Activated naive CD8-positive, alpha-beta T cell treated with anti-CD3 and anti-CD28 coated beads for 36 hours (primary cell): Measurements from ENCODE around the gene DAGLA. TPM values are rescaled to one million over a fixed set of nuclear protein-coding genes. Genes with fewer than 3 reads are reported as not detected.

ENCODE experiments used
- DNase-seq: peaks from one replicate; pipeline ENCODE4 v3.0.0; 2021
- H3K27ac Mint-ChIP-seq: one replicate; pipeline ENCODE4 v1.8.0; 2022; ENCODE audit warnings: mild to moderate bottlenecking, moderate library complexity, mixed read lengths
- H3K27me3 Mint-ChIP-seq: one replicate; pipeline ENCODE4 v1.8.0; 2022; ENCODE audit warnings: mild to moderate bottlenecking, mixed read lengths
- H3K36me3 Mint-ChIP-seq: one replicate; pipeline ENCODE4 v1.8.0; 2021; ENCODE audit warnings: mild to moderate bottlenecking, mixed read lengths
- H3K4me1 Mint-ChIP-seq: one replicate; pipeline ENCODE4 v1.8.0; 2021; ENCODE audit warnings: mixed read lengths
- H3K4me3 Mint-ChIP-seq: one replicate; pipeline ENCODE4 v1.8.0; 2022; ENCODE audit warnings: mild to moderate bottlenecking, moderate library complexity, mixed read lengths
- H3K9me3 Mint-ChIP-seq: one replicate; pipeline ENCODE4 v1.8.0; 2022; ENCODE audit warnings: mixed read lengths
- total RNA-seq, 2 experiments: library from RNA; stranded (reverse); gene quantifications; one replicate each; pipeline ENCODE4 v1.2.3, GENCODE V29; 2021

Gene DAGLA
- total RNA-seq, 2 experiments from 2014 or later, result 0.12 to 0.22 TPM

- H3K4me1 Mint-ChIP-seq, result peaks cover 14% of the 10 kb centered on the region
- DNase-seq, result no peak
- peaks cover 12% of the 10 kb centered on the region for H3K27me3 Mint-ChIP-seq
- no peaks in the 10 kb centered on the region for H3K9me3 Mint-ChIP-seq
- no peak overlapping the region for H3K4me3 Mint-ChIP-seq
- H3K36me3 Mint-ChIP-seq, result no peaks in the 10 kb centered on the region
- no peak overlapping the region for H3K27ac Mint-ChIP-seq
Observed at GRCh38 chr11:61757213-61757862, 77.1 kb downstream of the DAGLA start.

- H3K4me3 Mint-ChIP-seq, result no peak overlapping the region
- no peaks in the 10 kb centered on the region for H3K36me3 Mint-ChIP-seq
- no peak overlapping the region for H3K27ac Mint-ChIP-seq
- H3K4me1 Mint-ChIP-seq, result peaks cover 7% of the 10 kb centered on the region
- DNase-seq, result no peak
- no peaks in the 10 kb centered on the region for H3K9me3 Mint-ChIP-seq
- H3K27me3 Mint-ChIP-seq, result no peaks in the 10 kb centered on the region
Observed at GRCh38 chr11:61760946-61761345, 80.8 kb downstream of the DAGLA start.

- no peaks in the 10 kb centered on the region for H3K9me3 Mint-ChIP-seq
- no peak for DNase-seq
- no peak overlapping the region for H3K27ac Mint-ChIP-seq
- H3K4me1 Mint-ChIP-seq, result no peaks in the 10 kb centered on the region
- H3K27me3 Mint-ChIP-seq, result no peaks in the 10 kb centered on the region
- H3K4me3 Mint-ChIP-seq, result no peak overlapping the region
- no peaks in the 10 kb centered on the region for H3K36me3 Mint-ChIP-seq
Observed at GRCh38 chr11:61761440-61762222, 81.4 kb downstream of the DAGLA start.

GRCh38 chr11:61762223-61762615 lies 82.0 kb downstream of the DAGLA start:
- no peak overlapping the region for H3K4me3 Mint-ChIP-seq
- DNase-seq, result no peak
- no peaks in the 10 kb centered on the region for H3K9me3 Mint-ChIP-seq
- H3K4me1 Mint-ChIP-seq, result no peaks in the 10 kb centered on the region
- H3K27ac Mint-ChIP-seq, result no peak overlapping the region
- H3K27me3 Mint-ChIP-seq, result no peaks in the 10 kb centered on the region
- H3K36me3 Mint-ChIP-seq, result no peaks in the 10 kb centered on the region

- no peaks in the 10 kb centered on the region for H3K36me3 Mint-ChIP-seq
- no peaks in the 10 kb centered on the region for H3K27me3 Mint-ChIP-seq
- no peak overlapping the region for H3K4me3 Mint-ChIP-seq
- no peaks in the 10 kb centered on the region for H3K4me1 Mint-ChIP-seq
- H3K27ac Mint-ChIP-seq, result no peak overlapping the region
- no peaks in the 10 kb centered on the region for H3K9me3 Mint-ChIP-seq
- no peak for DNase-seq
Observed at GRCh38 chr11:61762798-61763197, 82.6 kb downstream of the DAGLA start.

GRCh38 chr11:61763930-61764605 lies 83.9 kb downstream of the DAGLA start:
- no peak overlapping the region for H3K4me3 Mint-ChIP-seq
- no peak for DNase-seq
- H3K27me3 Mint-ChIP-seq, result no peaks in the 10 kb centered on the region
- H3K9me3 Mint-ChIP-seq, result no peaks in the 10 kb centered on the region
- no peak overlapping the region for H3K27ac Mint-ChIP-seq
- no peaks in the 10 kb centered on the region for H3K4me1 Mint-ChIP-seq
- H3K36me3 Mint-ChIP-seq, result no peaks in the 10 kb centered on the region

- Mint-ChIP-seq H3K4me1 (no peaks in the 10 kb centered on the region), H3K27me3 (no peaks in the 10 kb centered on the region), H3K4me3 (no peak overlapping the region), H3K27ac (no peak overlapping the region), H3K36me3 (no peaks in the 10 kb centered on the region), H3K9me3 (no peaks in the 10 kb centered on the region)
- no peak for DNase-seq
Observed at GRCh38 chr11:61764606-61765260, 84.5 kb downstream of the DAGLA start.

- Mint-ChIP-seq H3K9me3 (no peaks in the 10 kb centered on the region), H3K4me3 (no peak overlapping the region), H3K27ac (no peak overlapping the region), H3K27me3 (no peaks in the 10 kb centered on the region), H3K36me3 (no peaks in the 10 kb centered on the region), H3K4me1 (no peaks in the 10 kb centered on the region)
- no peak for DNase-seq
Observed at GRCh38 chr11:61765550-61766253, 85.5 kb downstream of the DAGLA start.

GRCh38 chr11:61766353-61766841 lies 86.2 kb downstream of the DAGLA start:
- no peak overlapping the region for H3K27ac Mint-ChIP-seq
- H3K9me3 Mint-ChIP-seq, result no peaks in the 10 kb centered on the region
- H3K36me3 Mint-ChIP-seq, result no peaks in the 10 kb centered on the region
- DNase-seq, result no peak
- no peaks in the 10 kb centered on the region for H3K4me1 Mint-ChIP-seq
- H3K27me3 Mint-ChIP-seq, result no peaks in the 10 kb centered on the region
- no peak overlapping the region for H3K4me3 Mint-ChIP-seq

GRCh38 chr11:61768376-61769076 lies 88.3 kb downstream of the DAGLA start:
- no peaks in the 10 kb centered on the region for H3K36me3 Mint-ChIP-seq
- DNase-seq, result no peak
- no peak overlapping the region for H3K4me3 Mint-ChIP-seq
- no peaks in the 10 kb centered on the region for H3K27me3 Mint-ChIP-seq
- no peak overlapping the region for H3K27ac Mint-ChIP-seq
- H3K9me3 Mint-ChIP-seq, result no peaks in the 10 kb centered on the region
- H3K4me1 Mint-ChIP-seq, result no peaks in the 10 kb centered on the region

GRCh38 chr11:61769169-61769920 lies 89.2 kb downstream of the DAGLA start:
- Mint-ChIP-seq H3K27ac (no peak overlapping the region), H3K4me3 (no peak overlapping the region), H3K4me1 (no peaks in the 10 kb centered on the region), H3K27me3 (no peaks in the 10 kb centered on the region), H3K36me3 (no peaks in the 10 kb centered on the region), H3K9me3 (no peaks in the 10 kb centered on the region)
- DNase-seq, result no peak

GRCh38 chr11:61769946-61770683 lies 89.9 kb downstream of the DAGLA start:
- no peaks in the 10 kb centered on the region for H3K36me3 Mint-ChIP-seq
- no peak for DNase-seq
- no peaks in the 10 kb centered on the region for H3K27me3 Mint-ChIP-seq
- H3K4me3 Mint-ChIP-seq, result no peak overlapping the region
- no peaks in the 10 kb centered on the region for H3K9me3 Mint-ChIP-seq
- no peak overlapping the region for H3K27ac Mint-ChIP-seq
- no peaks in the 10 kb centered on the region for H3K4me1 Mint-ChIP-seq
